ENCODE measurements around the gene DCTN3.

DCTN3 gene

GRCh38 chr9:34615132-34615531 lies 5.2 kb downstream of the DCTN3 start:
- no peak for DNase-seq

GRCh38 chr9:34612788-34613390 lies 7.4 kb downstream of the DCTN3 start:
- DNase-seq, result peak; percentile 22

- DNase-seq, result peak; percentile 25
These were observed 8.2 kb downstream of the DCTN3 start, which contains the start of gene RPP25L for GRCh38 chr9:34611811-34612787. TSS of gene RPP25L (minus strand) at chr9:34612097. CDS start at chr9:34611296, 801 bp downstream.

- DNase-seq, result no peak
These were observed 9.0 kb downstream of the DCTN3 start for GRCh38 chr9:34611251-34611810.

- DNase-seq, result no peak
These were observed 9.7 kb downstream of the DCTN3 start for GRCh38 chr9:34610434-34611206.

GRCh38 chr9:34607331-34607730 lies 13.0 kb downstream of the DCTN3 start:
- DNase-seq, result no peak

- DNase-seq, result no peak
These were observed 13.4 kb downstream of the DCTN3 start for GRCh38 chr9:34606905-34607304.

- no peak for DNase-seq
These were observed 14.1 kb downstream of the DCTN3 start for GRCh38 chr9:34606190-34606589.

GRCh38 chr9:34603610-34604231 lies 16.6 kb downstream of the DCTN3 start:
- DNase-seq, result peak; percentile 23

- DNase-seq, result no peak
These were observed 18.2 kb downstream of the DCTN3 start for GRCh38 chr9:34601937-34602573.

- DNase-seq, result no peak
These were observed 19.4 kb downstream of the DCTN3 start for GRCh38 chr9:34600908-34601307.

GRCh38 chr9:34599546-34599945 lies 20.7 kb downstream of the DCTN3 start:
- no peak for DNase-seq

- no peak for DNase-seq
These were observed 26.1 kb downstream of the DCTN3 start for GRCh38 chr9:34594177-34594576.

GRCh38 chr9:34592895-34593601 lies 27.2 kb downstream of the DCTN3 start:
- DNase-seq, result no peak

- DNase-seq, result no peak
These were observed 28.1 kb downstream of the DCTN3 start for GRCh38 chr9:34591917-34592866.

GRCh38 chr9:34591248-34591916 lies 28.9 kb downstream of the DCTN3 start:
- no peak for DNase-seq

- no peak for DNase-seq
These were observed 29.7 kb downstream of the DCTN3 start for GRCh38 chr9:34590381-34591247.

GRCh38 chr9:34589636-34590380 lies 30.5 kb downstream of the DCTN3 start, which contains the start of gene CNTFR:
TSS of gene CNTFR (minus strand) at chr9:34589724. CDS start at chr9:34568981, 20,743 bp downstream.
- no peak for DNase-seq

Data from NCI-H2081 treated with DMSO at 0.1 percent for 48 hours (cell line).